ENCODE results near the gene SCAMP3.
"Not testable (repeated sequence)": the region's sequence is repeated elsewhere in the genome, so short reads cannot be mapped to it uniquely, and the experiment has no call there.

The SCAMP3 gene

GRCh38 chr1:155254228-155254713, 7.9 kb downstream of the SCAMP3 start:
- DNase-seq, result no peak

- no peak for DNase-seq
Measured at GRCh38 chr1:155253797-155254196, 8.4 kb downstream of the SCAMP3 start.

GRCh38 chr1:155253208-155253607, 9.0 kb downstream of the SCAMP3 start:
- DNase-seq, result no peak

GRCh38 chr1:155251566-155251965, 10.6 kb downstream of the SCAMP3 start:
- no peak for DNase-seq

- peak; percentile 96 for DNase-seq
Measured at GRCh38 chr1:155250633-155251449, 11.3 kb downstream of the SCAMP3 start.

- no peak for DNase-seq
Measured at GRCh38 chr1:155250246-155250632, 11.9 kb downstream of the SCAMP3 start.

GRCh38 chr1:155247667-155248553, 14.2 kb downstream of the SCAMP3 start:
- no peak for DNase-seq

- not testable (repeated sequence) for DNase-seq
Measured at GRCh38 chr1:155246796-155247195, 15.4 kb downstream of the SCAMP3 start.

GRCh38 chr1:155245163-155245524, 17.0 kb downstream of the SCAMP3 start:
- no peak for DNase-seq

GRCh38 chr1:155244368-155245162, 17.6 kb downstream of the SCAMP3 start:
- peak; percentile 100 for DNase-seq

GRCh38 chr1:155242805-155243358, 19.3 kb downstream of the SCAMP3 start:
- DNase-seq, result no peak

- DNase-seq, result no peak
Measured at GRCh38 chr1:155241841-155242264, 20.3 kb downstream of the SCAMP3 start.

- peak; percentile 92 for DNase-seq
Measured at GRCh38 chr1:155241069-155241679, 21.0 kb downstream of the SCAMP3 start.

- DNase-seq, result no peak
Measured at GRCh38 chr1:155236451-155236850, 25.7 kb downstream of the SCAMP3 start.

- not testable (repeated sequence) for DNase-seq
Measured at GRCh38 chr1:155235375-155235774, 26.8 kb downstream of the SCAMP3 start.

- DNase-seq, result not testable (repeated sequence)
Measured at GRCh38 chr1:155233502-155233901, 28.7 kb downstream of the SCAMP3 start.

GRCh38 chr1:155232001-155232978, 29.9 kb downstream of the SCAMP3 start:
- DNase-seq, result not testable (repeated sequence)

- not testable (repeated sequence) for DNase-seq
Measured at GRCh38 chr1:155231302-155231701, 30.9 kb downstream of the SCAMP3 start.

- DNase-seq, result no peak
Measured at GRCh38 chr1:155228096-155228427, 34.1 kb downstream of the SCAMP3 start.

GRCh38 chr1:155227261-155228095, 34.7 kb downstream of the SCAMP3 start:
- peak; percentile 100 for DNase-seq

Measured in SHP77 treated with DMSO at 0.1 percent for 48 hours (cell line).